ENCODE measurements around the gene FAM3B.

FAM3B gene

DNA sequence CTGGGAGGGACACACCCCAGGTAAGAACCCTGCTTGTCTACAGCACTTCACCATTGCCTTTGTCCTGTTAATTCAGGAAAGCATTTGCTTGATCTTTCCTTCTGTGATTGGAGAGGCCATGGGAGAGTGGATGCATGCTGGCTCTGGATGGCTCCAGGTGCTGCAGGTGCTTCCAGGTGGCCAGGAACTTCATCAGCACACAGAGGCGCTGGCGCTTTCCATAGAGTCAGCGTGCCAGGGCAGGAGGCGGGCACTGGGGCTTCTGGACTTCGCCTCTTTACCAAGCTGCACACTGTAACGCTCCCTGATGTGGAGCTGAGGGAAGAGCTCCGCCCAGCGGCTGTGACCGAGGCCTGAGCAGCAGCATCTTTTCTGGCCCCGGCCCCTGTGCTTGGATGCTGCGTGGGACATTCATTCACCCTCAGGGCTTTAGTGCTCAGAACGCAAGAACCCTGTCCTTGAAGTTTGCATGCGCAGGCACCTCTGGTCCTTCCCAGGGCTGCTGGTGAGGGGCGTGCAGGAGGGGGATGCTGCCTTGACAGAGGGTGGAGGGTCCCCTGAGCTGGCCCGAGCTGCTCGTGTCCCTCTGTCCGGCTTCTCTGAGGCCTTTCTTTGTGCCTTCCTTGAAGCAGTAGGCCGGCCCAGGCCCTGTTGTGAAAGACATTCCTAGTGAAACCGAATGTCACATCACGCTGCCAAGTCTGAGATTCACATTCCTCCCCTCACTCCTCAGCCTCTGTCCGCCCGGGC is 43.6 kb downstream of the FAM3B start:
- TF ChIP-seq, protein P1, sequence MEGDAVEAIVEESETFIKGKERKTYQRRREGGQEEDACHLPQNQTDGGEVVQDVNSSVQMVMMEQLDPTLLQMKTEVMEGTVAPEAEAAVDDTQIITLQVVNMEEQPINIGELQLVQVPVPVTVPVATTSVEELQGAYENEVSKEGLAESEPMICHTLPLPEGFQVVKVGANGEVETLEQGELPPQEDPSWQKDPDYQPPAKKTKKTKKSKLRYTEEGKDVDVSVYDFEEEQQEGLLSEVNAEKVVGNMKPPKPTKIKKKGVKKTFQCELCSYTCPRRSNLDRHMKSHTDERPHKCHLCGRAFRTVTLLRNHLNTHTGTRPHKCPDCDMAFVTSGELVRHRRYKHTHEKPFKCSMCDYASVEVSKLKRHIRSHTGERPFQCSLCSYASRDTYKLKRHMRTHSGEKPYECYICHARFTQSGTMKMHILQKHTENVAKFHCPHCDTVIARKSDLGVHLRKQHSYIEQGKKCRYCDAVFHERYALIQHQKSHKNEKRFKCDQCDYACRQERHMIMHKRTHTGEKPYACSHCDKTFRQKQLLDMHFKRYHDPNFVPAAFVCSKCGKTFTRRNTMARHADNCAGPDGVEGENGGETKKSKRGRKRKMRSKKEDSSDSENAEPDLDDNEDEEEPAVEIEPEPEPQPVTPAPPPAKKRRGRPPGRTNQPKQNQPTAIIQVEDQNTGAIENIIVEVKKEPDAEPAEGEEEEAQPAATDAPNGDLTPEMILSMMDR (IDR thresholded peaks at IDR 0.05), result peak; percentile 79

DNA sequence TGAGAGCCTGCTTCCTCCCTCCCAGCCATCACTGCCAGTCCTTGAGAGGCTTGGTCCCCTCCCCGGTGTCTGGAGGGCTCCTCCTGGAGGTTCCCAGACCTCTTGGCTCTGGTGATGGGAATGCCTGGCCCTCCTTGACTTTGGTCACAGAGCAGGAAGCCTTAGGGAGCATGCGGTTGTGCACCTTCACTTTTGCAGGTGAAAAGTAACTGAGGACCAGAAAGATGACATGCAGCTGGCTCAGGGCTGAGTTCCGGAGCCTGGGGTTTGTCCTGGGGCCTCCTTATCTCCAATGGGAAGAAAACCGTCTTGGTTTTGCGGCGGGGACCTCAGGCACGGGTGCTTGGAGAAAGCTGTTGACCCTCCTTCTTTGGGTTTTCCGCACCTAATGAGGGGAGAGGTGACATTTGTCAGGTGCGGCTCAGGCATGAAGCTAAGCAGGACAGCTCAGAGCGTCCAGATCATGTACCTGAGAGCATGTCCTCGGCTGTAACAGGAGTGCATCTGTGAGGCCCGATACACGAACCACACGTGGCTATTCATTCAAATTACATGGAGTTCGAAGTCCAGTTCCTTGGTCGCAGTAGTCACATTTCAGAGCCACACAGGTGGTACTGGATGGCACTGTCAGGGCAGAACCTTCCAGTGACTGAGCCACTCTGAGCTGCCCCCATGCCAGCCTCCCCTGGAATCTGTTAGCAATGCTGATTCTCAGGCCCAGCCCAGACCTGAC is 44.6 kb downstream of the FAM3B start:
- TF ChIP-seq, protein P1 (IDR thresholded peaks at IDR 0.05), result no peak

DNA sequence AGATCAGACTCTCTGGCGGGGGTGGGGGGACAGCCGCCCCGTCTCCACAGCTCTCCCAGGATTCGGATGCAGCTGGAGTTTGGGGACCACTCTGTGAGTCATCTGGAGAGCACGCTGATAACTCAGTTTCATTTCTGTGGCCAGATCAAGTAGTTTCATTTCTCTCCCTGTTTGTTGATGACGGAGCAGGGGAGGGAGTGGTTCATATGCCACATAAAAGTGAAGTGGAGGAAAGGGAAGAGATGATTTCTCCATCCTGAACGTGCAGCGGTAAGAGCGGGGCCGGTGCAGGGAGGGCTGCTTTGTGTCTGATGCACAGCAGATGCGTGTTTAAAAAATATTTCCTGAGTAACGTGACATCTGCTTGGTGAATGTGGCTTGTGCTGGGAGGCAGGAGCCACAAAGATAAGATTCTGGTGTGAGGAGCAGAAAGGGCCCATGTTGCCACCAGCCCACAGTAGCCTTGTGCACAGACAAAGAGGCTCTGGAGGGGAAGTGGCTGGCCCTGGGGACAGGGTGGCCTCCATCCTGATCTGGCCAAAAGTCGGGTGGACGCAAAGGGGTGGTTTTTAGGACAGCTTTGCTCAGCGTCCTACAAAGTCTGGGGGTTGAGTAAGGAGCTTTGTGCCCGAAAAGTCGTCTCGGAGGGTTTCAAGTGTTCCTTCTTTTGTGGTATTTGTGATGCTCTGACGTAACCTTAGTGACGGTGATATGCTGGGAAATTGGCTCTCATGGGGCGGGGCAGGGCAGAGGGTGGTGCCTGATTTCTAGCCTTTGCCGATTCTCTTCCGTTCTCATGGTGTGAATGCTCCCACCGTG is 45.4 kb downstream of the FAM3B start, which contains the start of gene MX2:
MX2 (plus strand) TSS at position 242 of the 819 bp plus-strand sequence. CDS start 14,880 bp downstream, outside the sequence.
- TF ChIP-seq, protein P1 (IDR thresholded peaks at IDR 0.05), result no peak

DNA sequence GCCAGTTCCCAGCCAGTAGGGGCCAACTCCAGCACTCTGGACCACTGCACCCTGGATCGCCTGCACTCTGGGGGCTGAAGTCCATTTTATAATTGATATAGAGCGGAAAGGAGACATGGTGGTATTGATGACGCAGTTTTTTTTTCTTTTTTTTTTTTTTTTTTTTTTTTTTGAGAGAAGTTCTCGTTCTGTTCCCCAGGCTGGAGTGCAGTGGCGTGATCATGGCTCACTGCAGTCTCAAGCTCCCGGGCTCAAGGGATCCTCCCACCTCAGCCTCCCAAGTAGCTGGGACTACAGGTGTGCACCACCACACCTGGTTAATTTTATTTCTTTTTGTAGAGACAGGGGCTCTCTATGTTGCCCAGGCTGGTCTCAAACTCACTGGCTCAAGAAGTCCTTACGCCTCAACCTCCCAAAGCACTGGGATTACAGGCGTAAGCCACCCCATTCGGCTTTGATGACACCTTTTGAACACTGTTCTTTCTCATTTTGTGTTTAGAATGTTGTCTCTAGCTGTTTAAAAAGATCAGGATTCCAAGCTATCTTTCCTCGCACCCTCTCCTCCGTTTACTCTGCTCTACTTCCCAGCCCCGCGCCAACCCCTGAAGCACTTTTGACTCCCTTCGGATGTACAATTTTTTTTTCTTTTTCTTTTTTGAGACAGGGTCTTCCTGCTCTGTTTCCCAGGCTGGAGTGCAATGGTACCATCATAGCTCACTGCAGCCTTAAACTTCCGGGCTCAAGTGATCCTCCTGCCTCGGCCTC is 46.2 kb downstream of the FAM3B start:
- TF ChIP-seq, protein P1 (IDR thresholded peaks at IDR 0.05), result no peak

DNA sequence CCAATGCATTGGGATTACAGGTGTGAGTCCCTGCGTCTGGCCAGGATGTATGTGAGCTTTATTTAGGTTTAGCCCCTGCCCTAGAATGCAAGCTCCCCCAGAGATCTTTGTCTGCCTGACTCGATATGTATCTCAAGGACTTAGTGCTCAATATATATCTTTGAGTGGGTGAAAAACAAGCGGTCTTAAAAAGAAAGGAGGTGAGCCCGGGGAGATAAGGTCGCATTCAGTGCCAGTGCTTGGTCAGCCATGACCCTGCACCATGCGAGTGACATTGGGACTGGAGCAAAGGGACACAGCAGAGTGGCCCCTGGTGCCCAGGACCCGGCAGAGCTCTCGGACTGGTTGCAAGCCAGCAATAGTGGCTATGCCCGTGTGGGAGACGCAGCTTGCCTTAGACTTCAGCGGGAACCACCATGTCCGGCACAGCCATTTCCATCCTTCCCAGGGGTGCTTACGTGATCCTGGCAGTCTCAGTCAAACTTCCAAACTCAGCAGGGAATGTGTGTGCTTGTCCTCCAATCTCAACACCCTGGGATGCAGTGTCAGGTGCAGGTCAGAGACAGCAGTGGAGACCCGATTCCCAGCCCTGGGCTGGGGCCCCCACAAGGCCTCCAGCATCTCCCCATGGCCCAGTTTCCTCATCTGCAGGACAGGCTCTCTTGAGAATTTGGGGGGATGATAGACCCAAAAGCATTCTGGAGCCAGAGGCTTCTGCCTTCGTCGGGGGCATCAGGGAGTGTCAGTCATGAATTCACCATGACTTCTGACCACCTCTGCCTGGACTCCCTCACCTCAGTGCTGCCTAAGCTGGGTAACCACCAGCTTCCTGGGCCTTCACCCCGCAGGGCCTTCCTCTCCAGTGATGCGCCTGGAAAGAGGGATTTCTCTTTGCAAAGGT is 47.0 kb downstream of the FAM3B start:
- TF ChIP-seq, protein P1 (IDR thresholded peaks at IDR 0.05), result no peak

GRCh38 chr21:41364308-41364707 is 47.7 kb downstream of the FAM3B start:
- TF ChIP-seq, protein P1 (IDR thresholded peaks at IDR 0.05), result no peak

Data from LNCAP (cell line).